ENCODE data around the gene KLHL21.
A peak's percentile ranks its signal among the peaks of the same experiment; 100 is the strongest.

- TF ChIP-seq POLR2AphosphoS5 (IDR thresholded peaks at IDR 0.05; ENCODE audit: low read depth, low read length) (0 out of 2 replicates have a peak, but pooled peaks have one; percentile 23), POLR2A (IDR thresholded peaks at IDR 0.05; ENCODE audit: low read depth, low read length) (no peak)
Measured at GRCh38 chr1:6586404-6586816, 16.3 kb downstream of the KLHL21 start.
